SK-N-SH treated with all-trans-retinoic acid at 6 μM for 48 hours (cell line): ENCODE data around the gene ABL2.

Experiments used
- ATAC-seq: fragments of 200-7000 bp; cut with Tn5 transposase; 3 replicates; pipeline ENCODE4 v1.9.1; 2020; ENCODE audit warnings: mild to moderate bottlenecking, moderate library complexity
- ARNTL ChIP-seq: fragments of 450-650 bp; formaldehyde crosslinking; IDR thresholded peaks from 2 replicates; pipeline ENCODE4 v1.5.0; 2020; ENCODE audit warnings: low read depth, mild to moderate bottlenecking, moderate library complexity, borderline replicate concordance
- BACH2 ChIP-seq: fragments of 250-450 bp; sonication (Bioruptor Pico); IDR thresholded peaks from 2 replicates; pipeline ENCODE4 v1.9.0; 2021; ENCODE audit warnings: mild to moderate bottlenecking, borderline replicate concordance
- CREB5 ChIP-seq: fragments of 250-450 bp; sonication (Bioruptor Pico); IDR thresholded peaks from 2 replicates; pipeline ENCODE4 v1.5.1; 2020; ENCODE audit warnings: low read depth, mild to moderate bottlenecking, moderate library complexity
- CSRNP3 ChIP-seq: fragments of 250-450 bp; sonication (Bioruptor Pico); IDR thresholded peaks from 2 replicates; pipeline ENCODE4 v1.5.1; 2021; ENCODE audit warnings: mild to moderate bottlenecking, moderate library complexity
- ESRRG ChIP-seq: fragments of 250-450 bp; sonication (Bioruptor Pico); IDR thresholded peaks from 2 replicates; pipeline ENCODE4 v1.6.1; 2021; ENCODE audit warnings: mild to moderate bottlenecking
- ISL1 ChIP-seq: fragments of 250-450 bp; sonication (Bioruptor Pico); IDR thresholded peaks from 2 replicates; pipeline ENCODE4 v2.1.2; 2022; ENCODE audit warnings: mild to moderate bottlenecking, moderate library complexity
- OSR1 ChIP-seq: fragments of 250-450 bp; sonication (Bioruptor Pico); IDR thresholded peaks from 2 replicates; pipeline ENCODE4 v1.8.0; 2022; ENCODE audit warnings: moderate library complexity, mild to moderate bottlenecking, inconsistent platforms
- PATZ1 ChIP-seq: fragments of 250-450 bp; sonication (Bioruptor Pico); IDR thresholded peaks from 2 replicates; pipeline ENCODE4 v1.8.0; 2020; ENCODE audit warnings: mild to moderate bottlenecking, moderate library complexity, borderline replicate concordance
- POU6F1 ChIP-seq: fragments of 250-450 bp; sonication (Bioruptor Pico); IDR thresholded peaks from 2 replicates; pipeline ENCODE4 v1.8.0; 2021; ENCODE audit warnings: low read depth, mild to moderate bottlenecking, moderate library complexity, borderline replicate concordance
- PPARA ChIP-seq: fragments of 250-450 bp; sonication (Bioruptor Pico); IDR thresholded peaks from 2 replicates; pipeline ENCODE4 v1.5.0; 2020; ENCODE audit warnings: mild to moderate bottlenecking, borderline replicate concordance
- RARB ChIP-seq: fragments of 250-450 bp; sonication (Bioruptor Pico); IDR thresholded peaks from 2 replicates; pipeline ENCODE4 v1.8.0; 2021; ENCODE audit warnings: mild to moderate bottlenecking, moderate library complexity
- SNAI2 ChIP-seq: fragments of 250-450 bp; sonication (Bioruptor Pico); IDR thresholded peaks from 2 replicates; pipeline ENCODE4 v1.5.0; 2020; ENCODE audit warnings: mild to moderate bottlenecking, moderate library complexity
- TCF4 ChIP-seq: fragments of 250-450 bp; sonication (Bioruptor Pico); IDR thresholded peaks from 2 replicates; pipeline ENCODE4 v1.8.0; 2021; ENCODE audit warnings: mild to moderate bottlenecking, moderate library complexity, borderline replicate concordance
- TOX ChIP-seq: fragments of 250-450 bp; sonication (Bioruptor Pico); IDR thresholded peaks from 2 replicates; pipeline ENCODE4 v1.8.0; 2021; ENCODE audit warnings: mild to moderate bottlenecking, moderate library complexity, borderline replicate concordance
- TSHZ2 ChIP-seq: fragments of 250-450 bp; sonication (Bioruptor Pico); IDR thresholded peaks from 2 replicates; pipeline ENCODE4 v1.5.0; 2020; ENCODE audit warnings: mild to moderate bottlenecking, moderate library complexity
- ZC3H10 ChIP-seq: fragments of 250-450 bp; sonication (Bioruptor Pico); IDR thresholded peaks from 2 replicates; pipeline ENCODE4 v1.5.1; 2021; ENCODE audit warnings: mild to moderate bottlenecking, moderate library complexity
- ZFP3 ChIP-seq: fragments of 250-450 bp; sonication (Bioruptor Pico); IDR thresholded peaks from 2 replicates; pipeline ENCODE4 v1.5.0; 2020; ENCODE audit warnings: mild to moderate bottlenecking, moderate library complexity
- ZFP30 ChIP-seq: fragments of 450-650 bp; formaldehyde crosslinking; IDR thresholded peaks from 2 replicates; pipeline ENCODE4 v1.5.0; 2022; ENCODE audit warnings: mild to moderate bottlenecking, moderate library complexity
- ZNF565 ChIP-seq: fragments of 450-650 bp; formaldehyde crosslinking; conservative IDR thresholded peaks from 2 replicates; pipeline ENCODE4 v1.5.0; 2020; ENCODE audit warnings: low read depth, mild to moderate bottlenecking, moderate library complexity
- ZNF70 ChIP-seq: fragments of 450-650 bp; formaldehyde crosslinking; IDR thresholded peaks from 2 replicates; pipeline ENCODE4 v1.5.0; 2020; ENCODE audit warnings: mild to moderate bottlenecking, moderate library complexity
- ZNF8 ChIP-seq: fragments of 450-650 bp; formaldehyde crosslinking; IDR thresholded peaks from 2 replicates; pipeline ENCODE4 v1.5.0; 2020; ENCODE audit warnings: mild to moderate bottlenecking, moderate library complexity

The ABL2 gene

GRCh38 chr1:179169616-179170467 is 59.6 kb downstream of the ABL2 start:
- TF ChIP-seq RARB (CRISPR knock-in tag), result no peak
- TF ChIP-seq ZC3H10, result 0 out of 2 replicates have a peak, but pooled peaks have one; percentile 25
- TF ChIP-seq, all 23 proteins: peak for 1
- peak; percentile 72 for ATAC-seq

GRCh38 chr1:179168536-179168935 is 60.9 kb downstream of the ABL2 start:
- TF ChIP-seq ZC3H10 (no peak), ZNF70 (CRISPR knock-in tag) (no peak), TSHZ2 (CRISPR knock-in tag) (no peak), ZFP30 (CRISPR knock-in tag) (no peak), ZNF565 (no peak), ZFP3 (CRISPR knock-in tag) (no peak), OSR1 (no peak), CSRNP3 (CRISPR knock-in tag) (no peak), CREB5 (no peak), TOX (CRISPR knock-in tag) (no peak), ZNF8 (CRISPR knock-in tag) (no peak)
- no peak for ATAC-seq

- TF ChIP-seq CREB5 (no peak), ESRRG (CRISPR knock-in tag) (no peak), OSR1 (no peak), POU6F1 (CRISPR knock-in tag) (no peak), PPARA (no peak), TCF4 (CRISPR knock-in tag) (no peak), ZFP3 (CRISPR knock-in tag) (no peak), CSRNP3 (CRISPR knock-in tag) (no peak), ZFP30 (CRISPR knock-in tag) (no peak), SNAI2 (no peak), ARNTL (CRISPR knock-in tag) (no peak), ZNF8 (CRISPR knock-in tag) (no peak), RARB (CRISPR knock-in tag) (no peak), ZC3H10 (no peak), TSHZ2 (CRISPR knock-in tag) (no peak), BACH2 (CRISPR knock-in tag) (no peak), PATZ1 (CRISPR knock-in tag) (no peak), ZNF565 (no peak), ISL1 (no peak)
- ATAC-seq, result no peak
These were observed 61.5 kb downstream of the ABL2 start for GRCh38 chr1:179167955-179168354.
